LHCN-M2 (cell line): ENCODE measurements around the gene GRM4. TPM values are rescaled to one million over a fixed set of nuclear protein-coding genes. Genes with fewer than 3 reads are reported as not detected.

ENCODE experiments used
- DNase-seq: peaks from one replicate; pipeline ENCODE4 v3.0.0-alpha.2; 2012; ENCODE audit warnings: low read depth
- total RNA-seq: library from RNA; depleted of rRNA; stranded (reverse); fragments of >200 nt; gene quantifications from 2 replicates; pipeline ENCODE4 v1.2.3, GENCODE V29; 2014

The GRM4 gene
- total RNA-seq, 1 experiment from 2014 or later: not detected

GRCh38 chr6:34064675-34065074 lies 81.2 kb downstream of the GRM4 start:
- DNase-seq: no peak

DNA sequence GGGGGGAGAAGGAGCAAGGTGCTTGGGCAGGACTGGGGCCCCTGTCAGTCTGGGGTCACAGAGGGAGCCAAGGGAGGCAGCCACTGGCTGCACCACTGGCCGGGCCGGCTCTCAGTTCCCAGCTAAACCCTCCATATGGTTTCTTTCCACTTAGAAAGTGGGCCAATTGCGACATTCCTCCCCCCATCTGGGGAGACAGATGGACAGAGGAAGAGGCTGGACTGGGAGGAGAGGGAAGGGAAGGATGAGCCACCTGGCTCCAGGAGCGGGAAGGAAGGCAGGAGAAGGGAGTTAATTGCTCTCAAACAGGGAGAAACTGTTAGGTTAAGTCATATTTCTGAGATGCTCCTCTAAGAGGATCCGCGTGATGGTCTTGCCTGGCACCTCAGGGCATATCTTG lies 82.2 kb downstream of the GRM4 start:
- no peak for DNase-seq

DNA sequence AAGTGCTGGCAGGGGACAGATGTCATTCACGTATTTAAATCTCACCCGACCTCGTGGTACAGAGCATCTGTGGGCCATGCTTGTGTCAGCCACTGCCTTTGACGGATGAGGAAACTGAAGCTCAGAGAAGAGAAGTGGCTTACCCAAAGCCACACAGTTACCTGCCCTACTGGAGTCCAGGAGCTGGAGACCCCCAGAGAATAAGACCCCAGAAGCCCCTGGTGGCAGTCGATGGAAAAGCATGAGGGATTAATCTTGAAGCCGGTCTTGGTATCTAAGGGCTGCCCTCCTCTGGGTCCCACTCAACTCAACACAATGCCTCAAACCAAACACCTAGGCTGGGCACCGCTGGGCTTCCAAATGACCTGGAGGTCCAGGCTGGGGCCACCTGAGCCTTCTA lies 83.1 kb downstream of the GRM4 start:
- DNase-seq: no peak

DNA sequence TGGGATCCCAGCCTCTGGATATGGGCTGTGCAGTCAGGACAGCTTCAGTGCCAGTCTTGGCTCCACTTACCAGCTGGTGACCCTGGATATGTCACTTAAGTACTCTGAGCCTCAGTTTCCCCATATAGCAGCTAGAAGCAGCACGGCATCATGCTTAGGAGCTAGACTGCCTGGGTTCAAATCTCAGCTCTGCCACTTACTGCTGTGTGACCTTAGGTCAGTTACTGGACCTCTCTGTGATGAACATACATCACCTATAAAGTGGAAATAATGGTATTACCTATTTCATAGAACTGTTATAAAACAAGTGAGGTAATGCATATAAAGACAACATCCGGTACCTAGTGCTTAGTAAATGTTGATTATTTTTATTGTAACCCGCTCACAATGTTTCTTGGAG lies 83.7 kb downstream of the GRM4 start:
- no peak for DNase-seq

DNA sequence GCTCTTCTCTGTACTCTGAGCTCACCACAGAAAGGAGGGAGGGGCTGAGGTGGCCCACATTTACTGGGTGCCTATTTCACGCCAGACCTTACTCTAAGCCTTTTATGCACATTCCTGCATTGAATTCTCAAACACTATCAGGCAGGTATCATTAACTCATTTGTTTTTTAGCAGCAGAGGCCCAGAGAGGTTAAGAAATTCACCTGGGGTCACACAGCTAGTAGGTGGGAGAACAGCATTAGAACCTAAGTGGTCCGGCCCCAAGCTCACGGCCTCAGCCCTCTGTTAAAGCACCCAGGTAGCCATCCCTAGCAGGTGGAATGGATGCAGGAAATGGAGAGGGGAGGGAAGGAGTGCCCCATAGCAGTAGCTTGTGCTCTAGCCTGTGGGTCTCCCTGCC lies 84.5 kb downstream of the GRM4 start:
- DNase-seq: no peak

- no peak for DNase-seq
Measured at GRCh38 chr6:34059914-34060313, 86.0 kb downstream of the GRM4 start.

DNA sequence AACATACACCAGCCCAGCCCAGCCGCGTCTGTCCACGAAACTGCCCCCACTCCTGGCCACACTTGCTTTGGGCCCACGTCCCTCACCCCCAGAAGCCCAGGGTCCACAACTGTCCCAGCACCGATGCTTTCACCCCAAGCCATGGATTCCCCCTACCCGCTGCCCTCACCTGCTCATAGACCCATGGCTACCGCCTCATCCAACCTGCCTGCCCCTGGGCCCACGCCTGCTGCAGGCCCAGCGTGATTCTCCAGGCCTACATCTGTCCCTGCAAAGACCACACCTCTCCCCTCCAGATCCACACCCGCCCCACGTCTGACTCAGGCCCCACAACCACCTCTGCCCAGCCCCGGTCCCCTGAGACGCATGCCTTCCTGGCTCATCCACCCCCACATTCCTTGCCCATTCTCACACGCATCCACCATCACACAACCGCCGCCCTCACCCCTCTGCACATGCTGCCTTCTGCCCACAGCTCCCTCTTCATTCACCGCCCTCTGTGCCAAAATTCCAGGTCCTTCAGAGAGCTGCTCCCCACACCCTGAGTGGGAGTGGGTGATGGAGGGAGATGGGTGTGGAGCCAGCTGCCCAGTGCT lies 86.7 kb downstream of the GRM4 start:
- DNase-seq: peak; percentile 76

DNA sequence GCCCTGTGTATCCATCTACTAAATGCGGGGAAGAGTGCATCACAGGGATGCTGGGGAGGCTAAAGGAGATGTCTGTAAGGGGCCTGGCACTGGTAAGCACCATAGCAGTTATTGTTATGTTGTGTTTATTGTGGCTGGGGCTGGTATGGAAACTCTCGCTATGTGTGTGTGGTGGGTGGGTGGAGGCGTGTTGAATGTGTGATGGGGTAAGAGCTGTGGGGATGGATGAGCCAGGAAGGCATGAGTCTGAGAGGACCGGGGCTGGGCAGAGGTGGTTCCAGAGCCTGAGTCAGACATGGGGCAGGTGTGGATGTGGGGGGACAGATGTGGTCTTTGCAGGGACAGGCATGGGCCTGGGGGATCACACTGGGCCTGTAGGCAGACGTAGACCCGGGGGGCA lies 88.1 kb downstream of the GRM4 start:
- no peak for DNase-seq

DNA sequence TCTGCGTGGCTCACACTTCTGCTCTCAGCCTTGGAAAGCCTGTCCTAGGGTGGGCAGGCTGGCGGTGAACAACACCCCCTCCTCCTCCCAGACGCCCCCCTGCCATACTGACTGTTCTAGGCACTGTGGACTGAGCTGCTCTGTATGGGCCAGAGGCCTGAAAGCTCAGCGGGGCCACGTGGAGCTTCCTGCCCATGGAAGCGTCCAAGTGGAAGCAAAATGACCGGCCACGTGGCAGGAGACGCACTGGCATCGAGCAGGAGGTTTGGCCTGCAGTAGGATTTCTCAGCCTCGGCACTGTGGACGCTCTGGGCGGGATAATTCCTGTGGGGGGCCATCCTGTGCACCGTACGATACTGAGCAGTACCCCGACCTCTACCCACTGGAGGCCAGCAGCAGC lies 88.7 kb downstream of the GRM4 start:
- no peak for DNase-seq

DNA sequence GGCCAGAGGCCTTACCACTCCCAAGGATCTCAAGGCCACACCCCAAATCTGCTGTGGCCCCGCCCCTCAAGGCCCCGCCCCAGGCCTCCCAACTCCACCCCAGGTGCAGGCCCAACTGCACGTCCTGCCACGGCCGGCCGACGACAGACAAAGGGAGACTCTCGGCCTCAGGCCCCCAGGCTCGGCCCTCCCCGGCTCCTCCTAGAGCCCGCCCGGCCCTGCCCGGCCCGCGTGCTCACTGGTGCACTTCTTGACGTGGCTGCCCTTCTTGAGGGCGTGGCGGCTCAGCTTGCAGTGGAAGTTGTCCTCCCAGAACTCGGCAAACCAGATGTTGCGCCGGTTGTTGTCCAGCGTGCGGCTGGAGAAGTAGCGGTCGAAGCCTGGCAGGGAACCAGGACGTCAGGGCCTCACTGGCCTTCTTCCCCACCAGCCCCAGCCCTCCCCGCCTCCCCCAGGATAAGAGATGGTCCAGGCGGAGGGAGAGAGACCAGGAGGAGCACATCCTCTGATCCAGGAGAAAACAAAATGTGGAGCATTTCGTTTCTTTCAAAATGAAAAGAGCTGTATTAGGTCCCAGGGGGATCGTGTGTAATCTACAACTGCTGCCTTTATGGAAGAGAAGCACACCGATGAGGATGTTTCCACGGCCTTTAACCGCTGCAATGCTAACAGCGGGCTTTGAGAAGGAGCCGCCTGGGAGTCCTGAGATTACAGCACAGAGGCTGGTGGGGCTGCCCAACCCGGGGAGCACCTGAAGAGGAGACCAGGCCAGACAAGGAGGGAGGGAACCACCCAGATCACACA lies 89.4 kb downstream of the GRM4 start:
- no peak for DNase-seq

DNA sequence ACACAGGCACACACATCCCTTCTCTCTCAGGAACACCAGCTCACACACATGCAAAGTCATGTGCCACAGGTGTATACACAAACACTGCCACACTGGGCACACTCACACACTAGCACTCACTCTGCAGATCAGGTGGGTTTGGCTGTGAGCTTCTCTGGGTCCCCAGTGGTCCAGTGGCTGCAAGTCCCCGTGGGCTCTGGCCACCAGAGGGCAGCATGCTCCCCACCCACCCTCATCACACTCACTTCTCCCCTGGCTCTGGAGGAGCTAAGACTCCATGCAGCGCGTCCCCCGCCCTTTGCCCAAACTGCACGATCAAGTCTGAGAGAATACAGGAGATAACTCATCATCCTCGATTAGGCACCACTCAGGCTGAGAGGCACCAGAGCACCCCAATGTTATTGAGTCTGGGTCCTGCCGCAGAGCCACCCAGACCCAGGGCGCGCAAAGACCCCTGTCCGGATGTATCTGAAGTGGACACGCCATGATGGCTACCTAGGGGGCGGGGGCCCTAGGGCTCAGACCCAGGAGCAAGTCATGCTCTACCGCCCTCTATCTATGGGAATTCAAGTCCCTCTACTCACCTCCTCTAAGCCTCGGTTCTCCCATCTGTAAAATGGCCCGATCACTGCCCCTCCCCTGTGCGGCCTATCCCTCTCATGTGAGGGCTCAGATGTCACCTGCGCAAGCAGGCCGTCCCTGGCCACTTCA lies 90.5 kb downstream of the GRM4 start:
- DNase-seq: peak; percentile 43

DNA sequence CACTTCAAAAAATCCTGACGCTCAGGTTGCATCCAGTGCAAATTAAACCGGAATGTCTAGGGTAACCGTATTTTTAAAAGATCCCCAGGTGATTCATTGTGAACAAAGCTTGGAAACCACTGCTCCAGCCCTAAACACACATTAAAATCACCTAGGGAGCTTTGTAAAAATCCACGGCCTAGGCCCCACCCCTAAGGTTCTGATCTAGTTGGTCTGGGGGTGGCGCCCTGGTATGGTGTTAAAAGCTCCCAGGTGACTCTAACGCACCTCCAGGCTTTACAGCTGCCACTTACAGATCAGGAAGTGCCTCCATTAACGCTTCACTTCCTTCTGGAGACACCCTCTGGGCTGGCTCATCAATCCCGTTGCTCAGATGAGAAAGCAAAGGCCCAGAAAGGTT lies 92.2 kb downstream of the GRM4 start:
- DNase-seq: no peak

DNA sequence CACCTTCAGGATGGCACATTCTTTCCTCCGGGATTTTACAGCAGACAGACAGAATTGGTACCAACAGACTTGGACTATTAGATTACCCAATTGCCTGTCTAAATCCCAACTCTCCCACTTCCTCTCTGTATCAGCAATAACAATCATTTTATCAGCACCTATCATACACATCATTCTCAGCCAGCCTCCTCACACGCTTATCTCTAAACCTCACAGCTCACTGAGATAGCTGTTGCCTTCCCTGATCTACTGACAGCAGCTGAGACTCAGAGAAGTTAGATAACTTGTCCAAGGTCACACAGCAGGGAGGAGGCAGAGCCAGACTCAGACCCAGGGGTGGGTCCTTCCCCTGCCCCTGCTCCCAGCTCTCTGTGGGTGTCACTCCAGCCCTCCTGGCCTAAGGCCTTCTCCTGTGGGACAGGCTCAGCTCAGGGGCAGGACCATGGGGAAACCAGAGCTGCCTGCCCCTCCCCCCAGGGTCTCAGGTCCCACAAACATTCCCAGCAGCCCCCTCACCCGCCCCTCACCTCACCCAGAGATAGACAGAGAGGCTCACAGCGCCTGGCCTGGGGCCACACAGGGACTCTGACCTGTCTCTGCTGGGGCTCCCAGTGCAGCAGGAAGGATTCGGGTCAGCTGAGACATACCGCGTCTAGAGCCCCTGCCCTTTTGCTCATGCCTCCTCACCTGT lies 92.8 kb downstream of the GRM4 start:
- DNase-seq: no peak

GRCh38 chr6:34052071-34052825 lies 93.6 kb downstream of the GRM4 start:
- no peak for DNase-seq

DNA sequence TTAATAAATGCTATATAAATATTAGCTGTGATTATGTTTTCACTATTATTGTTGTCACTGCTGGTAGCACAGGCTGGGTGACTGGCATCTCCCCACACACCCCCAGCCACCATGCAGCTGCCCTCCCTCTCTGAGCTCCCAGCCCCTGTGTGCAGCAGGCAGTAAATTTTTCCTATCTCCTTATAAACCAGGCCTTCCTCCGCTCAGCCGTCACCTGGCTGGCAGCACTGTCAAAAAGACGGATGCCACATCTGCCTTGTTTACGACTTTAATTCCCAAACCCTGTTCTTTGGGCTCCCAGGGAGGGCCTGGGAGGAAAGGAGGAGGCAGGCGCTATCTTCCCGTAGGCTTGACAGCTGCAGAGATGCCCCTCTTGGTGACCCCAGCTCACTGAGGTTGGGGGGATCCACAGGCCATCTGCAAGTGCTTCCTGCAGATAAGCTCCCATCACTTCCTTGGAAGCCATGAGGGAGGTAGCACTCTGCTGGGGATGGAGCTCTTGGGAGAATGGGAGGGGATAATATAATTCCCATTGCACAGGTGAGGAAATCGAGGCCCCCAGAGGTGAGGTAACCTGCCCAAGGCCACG lies 94.5 kb downstream of the GRM4 start:
- no peak for DNase-seq

DNA sequence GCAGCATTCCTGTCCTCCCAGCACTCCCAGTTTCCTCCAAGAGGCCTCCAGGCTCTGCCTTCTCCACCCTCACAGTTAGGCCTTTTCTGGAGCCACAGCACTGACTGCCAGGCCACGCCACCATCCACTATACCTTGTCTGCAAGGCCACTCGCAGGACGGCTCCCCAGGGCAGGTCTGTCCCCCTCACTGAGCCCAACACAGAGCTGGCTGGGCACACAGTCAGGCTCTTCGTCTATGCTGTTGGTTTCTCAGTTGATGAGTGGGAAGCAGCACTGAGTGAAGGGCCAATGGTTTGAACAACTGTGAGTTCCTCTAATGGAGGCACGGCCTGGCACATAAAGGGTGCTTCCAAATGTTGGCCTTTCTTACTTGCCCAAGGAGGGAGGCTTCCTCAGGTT lies 95.2 kb downstream of the GRM4 start:
- no peak for DNase-seq

- no peak for DNase-seq
Measured at GRCh38 chr6:34049395-34050342, 96.2 kb downstream of the GRM4 start.

DNA sequence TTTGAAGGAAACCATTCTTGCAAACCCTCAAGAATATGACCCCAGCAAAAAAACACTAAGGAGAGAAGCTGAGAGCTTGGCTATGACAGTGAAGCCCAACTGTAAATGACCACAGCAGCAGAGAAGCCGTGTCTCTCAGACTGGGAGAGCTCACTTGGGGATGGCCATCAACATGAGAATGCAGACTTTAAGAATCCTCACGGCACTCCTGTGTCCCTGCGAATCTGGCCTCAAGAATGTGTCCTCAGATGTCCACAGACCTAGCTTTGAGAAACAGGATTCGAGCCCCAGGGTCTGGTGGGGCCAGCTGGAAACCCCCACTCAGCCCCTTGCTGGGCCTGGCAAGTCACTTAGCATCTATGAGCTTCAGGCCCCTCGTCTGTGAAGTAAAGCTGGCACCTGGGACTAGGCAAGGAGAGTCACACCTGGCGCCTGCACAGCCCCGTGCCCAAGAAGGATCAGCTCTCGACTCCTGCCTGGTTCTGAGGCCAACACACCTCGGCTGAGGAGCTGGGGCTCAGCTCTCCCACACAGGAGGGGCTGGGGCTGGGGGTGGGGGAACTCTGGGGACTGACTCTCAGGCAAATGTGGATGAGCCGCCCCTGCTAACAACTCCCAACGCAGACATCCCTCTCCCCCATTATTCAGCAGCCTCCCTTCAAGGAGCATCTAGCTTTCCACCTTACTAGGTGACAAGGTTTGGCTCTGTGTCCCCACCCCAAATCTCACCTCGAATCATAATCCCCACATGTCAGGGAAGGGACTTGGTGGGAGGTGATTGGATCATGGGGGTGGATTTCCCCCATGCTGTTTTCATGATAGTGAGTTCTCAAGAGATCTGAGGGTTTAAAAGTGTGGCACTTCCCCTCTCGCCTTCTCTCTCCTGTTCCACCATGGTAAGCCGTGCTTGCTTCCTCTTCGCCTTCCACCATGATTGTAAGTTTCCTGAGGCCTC lies 97.7 kb downstream of the GRM4 start:
- no peak for DNase-seq

GRCh38 chr6:34046617-34047016 lies 99.3 kb downstream of the GRM4 start:
- DNase-seq: no peak
